Prostate gland (tissue), 2 donors: Measurements from ENCODE around the gene STAC.

Source experiments
- POLR2A ChIP-seq: fragments of 450-650 bp; IDR thresholded peaks from one replicate; pipeline ENCODE4 v1.6.1; 2016; ENCODE audit warnings: antibody characterized with exemption, mild to moderate bottlenecking
- TF ChIP-seq, protein P1 (sequence below), 4 experiments: fragments of 200-600 bp in 2 of 4; fragments of 450-650 bp in 2 of 4; sonication (generic) in 2 of 4; IDR thresholded peaks; 1 replicate in 3 of 4; 2 replicates in 1 of 4; pipeline ENCODE4 v1.5.1; 2016 to 2019; ENCODE audit warnings: antibody characterized with exemption in 4 of 4, mild to moderate bottlenecking in 2 of 4, moderate library complexity in 2 of 4

DNA sequence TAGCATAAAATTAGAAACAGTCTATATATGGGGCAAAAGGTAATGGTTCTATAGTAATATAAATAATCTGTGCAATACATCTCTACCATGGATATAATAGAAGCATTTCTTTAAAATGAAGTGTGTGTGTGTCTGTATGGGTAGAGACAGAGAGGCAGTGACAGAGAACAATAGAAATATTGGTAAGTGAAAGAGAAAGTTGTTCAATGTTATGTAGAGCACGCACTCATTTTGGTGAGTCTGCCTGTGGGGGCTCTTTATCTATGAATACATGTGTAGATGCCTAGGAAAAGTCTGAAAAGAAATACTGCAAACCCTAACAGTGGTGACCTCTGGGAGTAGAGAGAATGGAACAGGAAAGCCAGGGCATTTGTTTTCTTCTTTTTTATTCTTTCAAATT lies 182.6 kb downstream of the STAC start:
- TF ChIP-seq, protein P1, sequence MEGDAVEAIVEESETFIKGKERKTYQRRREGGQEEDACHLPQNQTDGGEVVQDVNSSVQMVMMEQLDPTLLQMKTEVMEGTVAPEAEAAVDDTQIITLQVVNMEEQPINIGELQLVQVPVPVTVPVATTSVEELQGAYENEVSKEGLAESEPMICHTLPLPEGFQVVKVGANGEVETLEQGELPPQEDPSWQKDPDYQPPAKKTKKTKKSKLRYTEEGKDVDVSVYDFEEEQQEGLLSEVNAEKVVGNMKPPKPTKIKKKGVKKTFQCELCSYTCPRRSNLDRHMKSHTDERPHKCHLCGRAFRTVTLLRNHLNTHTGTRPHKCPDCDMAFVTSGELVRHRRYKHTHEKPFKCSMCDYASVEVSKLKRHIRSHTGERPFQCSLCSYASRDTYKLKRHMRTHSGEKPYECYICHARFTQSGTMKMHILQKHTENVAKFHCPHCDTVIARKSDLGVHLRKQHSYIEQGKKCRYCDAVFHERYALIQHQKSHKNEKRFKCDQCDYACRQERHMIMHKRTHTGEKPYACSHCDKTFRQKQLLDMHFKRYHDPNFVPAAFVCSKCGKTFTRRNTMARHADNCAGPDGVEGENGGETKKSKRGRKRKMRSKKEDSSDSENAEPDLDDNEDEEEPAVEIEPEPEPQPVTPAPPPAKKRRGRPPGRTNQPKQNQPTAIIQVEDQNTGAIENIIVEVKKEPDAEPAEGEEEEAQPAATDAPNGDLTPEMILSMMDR (IDR thresholded peaks at IDR 0.05), result no peak
- TF ChIP-seq POLR2A, result no peak
